ENCODE results near the gene S100A1. TPM values are rescaled to one million over a fixed set of nuclear protein-coding genes. Genes with fewer than 3 reads are reported as not detected.
"Not testable (repeated sequence)": the region's sequence is repeated elsewhere in the genome, so short reads cannot be mapped to it uniquely, and the experiment has no call there.

S100A1 gene
- 5.6 TPM for total RNA-seq

DNA sequence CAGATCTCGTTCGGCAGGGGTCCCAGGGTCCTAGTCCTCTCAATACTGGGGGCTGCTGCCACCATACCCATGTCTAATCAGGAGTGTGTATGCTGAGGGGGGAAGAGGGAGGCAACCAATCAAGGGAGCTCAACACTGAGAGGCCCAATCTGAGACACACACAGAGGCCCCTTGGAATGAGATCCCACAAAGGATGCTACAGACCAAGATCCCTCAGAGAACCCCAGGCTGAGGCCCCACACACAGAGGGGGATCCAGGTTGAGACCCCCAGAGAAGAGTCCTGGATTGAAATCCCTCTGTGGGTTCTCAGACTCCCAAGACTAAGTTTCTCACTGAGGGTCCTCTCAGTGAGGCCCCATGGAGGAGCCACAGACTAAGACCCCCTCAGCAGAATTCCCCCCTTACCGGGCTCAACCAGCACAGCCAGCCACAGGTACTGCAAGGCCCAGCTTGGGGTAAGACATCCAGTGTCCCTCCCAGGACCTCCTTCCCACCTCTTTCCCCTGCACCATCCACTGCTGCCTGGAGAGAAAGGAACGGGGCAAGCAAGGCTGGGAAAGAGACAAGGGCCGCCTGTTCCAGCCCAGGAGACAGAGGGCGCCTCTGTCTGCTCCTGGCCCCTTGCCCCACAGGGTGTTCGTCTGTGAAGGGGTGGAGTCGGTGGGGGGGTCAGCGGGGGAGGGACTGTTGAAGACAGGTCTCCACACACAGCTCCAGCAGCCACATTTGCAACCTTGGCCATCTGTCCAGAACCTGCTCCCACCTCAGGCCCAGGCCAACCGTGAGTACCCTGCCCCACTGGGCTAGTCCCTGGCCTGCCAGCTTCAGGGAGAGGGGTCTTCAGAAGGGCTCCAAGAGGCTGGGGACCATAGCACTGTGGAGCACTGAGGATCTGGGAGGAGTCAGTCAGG is at the start of gene S100A1:
Gene S100A1, plus strand, starts transcription at position 720 of the 912 bp plus-strand sequence. CDS start 2,088 bp downstream, outside the sequence.
- DNase-seq = no peak

DNA sequence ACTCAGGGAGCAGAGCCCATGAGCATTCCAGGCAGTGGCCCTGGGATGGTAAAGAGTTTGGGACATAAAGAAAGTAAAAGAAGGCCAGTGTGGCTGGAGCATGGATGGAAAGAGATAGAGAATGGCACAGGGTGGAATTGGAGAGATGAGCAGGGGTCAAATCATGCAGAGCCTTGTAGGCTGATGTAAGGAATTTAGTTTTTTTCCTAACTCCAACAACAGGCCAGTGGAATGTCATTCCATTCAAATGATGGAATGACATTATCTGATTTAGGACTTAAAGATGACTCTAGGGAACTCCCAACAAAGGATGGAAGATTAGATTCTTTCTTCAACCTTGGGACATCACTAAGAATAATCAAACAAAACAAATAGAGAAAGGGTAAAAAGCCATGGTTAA is 49.7 kb upstream of the S100A1 start:
- no peak for DNase-seq

DNA sequence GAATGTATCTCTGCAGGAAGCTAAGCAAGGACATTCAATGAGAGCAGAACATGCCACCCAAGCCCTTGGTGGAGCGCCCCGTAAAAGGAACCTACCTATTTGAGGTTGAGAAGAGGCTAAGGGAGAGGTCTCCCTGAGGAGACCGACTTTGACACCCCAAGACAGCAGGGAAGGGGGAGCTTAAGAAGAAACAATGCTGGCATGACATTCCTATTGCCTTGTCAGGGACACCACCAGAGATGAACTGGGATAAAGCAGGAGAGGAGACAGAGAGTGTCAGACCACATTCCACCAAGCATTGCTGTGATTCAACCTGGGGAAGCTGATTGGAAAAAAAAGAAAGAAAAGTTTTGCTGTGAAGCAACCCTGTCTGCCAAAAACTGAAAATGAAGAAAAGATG is 49.3 kb upstream of the S100A1 start:
- DNase-seq = no peak

DNA sequence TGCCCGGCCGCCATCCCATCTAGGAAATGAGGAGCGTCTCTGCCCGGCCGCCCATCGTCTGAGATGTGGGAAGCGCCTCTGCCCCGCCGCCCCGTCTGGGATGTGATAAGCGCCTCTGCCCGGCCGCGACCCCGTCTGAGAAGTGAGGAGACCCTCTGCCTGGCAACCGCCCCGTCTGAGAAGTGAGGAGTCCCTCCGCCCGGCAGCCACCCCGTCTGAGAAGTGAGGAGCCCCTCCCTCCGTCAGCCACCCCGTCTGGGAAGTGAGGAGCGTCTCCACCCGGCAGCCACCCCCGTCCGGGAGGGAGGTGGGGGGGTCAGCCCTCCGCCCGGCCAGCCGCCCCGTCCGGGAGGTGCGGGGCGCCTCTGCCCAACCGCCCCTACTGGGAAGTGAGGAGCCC is 45.4 kb upstream of the S100A1 start:
- DNase-seq = not testable (repeated sequence)

DNA sequence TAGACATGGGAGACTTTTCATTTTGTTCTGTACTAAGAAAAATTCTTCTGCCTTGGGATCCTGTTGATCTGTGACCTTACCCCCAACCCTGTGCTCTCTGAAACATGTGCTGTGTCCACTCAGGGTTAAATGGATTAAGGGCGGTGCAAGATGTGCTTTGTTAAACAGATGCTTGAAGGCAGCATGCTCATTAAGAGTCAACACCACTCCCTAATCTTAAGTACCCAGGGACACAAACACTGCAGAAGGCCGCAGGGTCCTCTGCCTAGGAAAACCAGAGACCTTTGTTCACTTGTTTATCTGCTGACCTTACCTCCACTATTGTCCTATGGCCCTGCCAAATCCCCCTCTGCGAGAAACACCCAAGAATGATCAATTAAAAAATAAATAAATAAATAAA is 44.7 kb upstream of the S100A1 start:
- DNase-seq = not testable (repeated sequence)

DNA sequence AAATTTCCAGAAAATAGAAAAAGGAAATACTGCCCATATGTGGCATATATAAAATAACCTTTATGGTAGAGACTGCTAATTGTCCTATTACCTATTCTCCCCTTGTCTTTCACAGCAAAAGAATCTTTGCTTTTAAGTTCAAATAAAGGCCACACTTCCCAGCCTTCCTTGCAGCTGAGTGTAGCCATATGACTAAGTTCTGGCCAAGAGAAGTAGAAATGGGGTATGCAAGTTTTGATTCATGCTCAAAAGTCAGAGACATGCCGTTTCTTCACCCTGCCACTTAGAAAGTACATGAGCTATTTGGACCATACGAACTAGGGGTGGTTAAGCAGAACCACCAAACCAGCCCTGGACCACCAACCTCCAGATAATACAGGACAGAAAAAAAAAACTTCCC is 44.3 kb upstream of the S100A1 start:
- DNase-seq = no peak

DNA sequence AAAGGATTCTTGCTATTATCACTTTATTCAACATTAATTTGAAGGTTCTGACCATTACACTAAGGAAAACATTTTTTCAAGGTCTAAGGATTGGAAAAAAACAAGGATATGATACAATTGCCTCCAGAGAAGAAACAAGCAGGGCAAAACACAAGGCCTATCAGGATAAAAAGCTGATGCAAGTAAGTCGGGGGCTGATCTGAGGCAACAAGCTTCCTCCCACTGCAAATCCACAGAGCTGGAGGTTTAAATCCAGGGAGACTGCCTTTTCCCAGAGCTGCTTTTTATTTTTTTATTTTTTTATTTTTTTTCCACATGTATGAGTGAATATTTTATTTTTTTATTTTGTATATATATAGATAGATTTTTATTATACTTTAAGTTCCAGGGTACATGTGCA is 43.2 kb upstream of the S100A1 start:
- no peak for DNase-seq

DNA sequence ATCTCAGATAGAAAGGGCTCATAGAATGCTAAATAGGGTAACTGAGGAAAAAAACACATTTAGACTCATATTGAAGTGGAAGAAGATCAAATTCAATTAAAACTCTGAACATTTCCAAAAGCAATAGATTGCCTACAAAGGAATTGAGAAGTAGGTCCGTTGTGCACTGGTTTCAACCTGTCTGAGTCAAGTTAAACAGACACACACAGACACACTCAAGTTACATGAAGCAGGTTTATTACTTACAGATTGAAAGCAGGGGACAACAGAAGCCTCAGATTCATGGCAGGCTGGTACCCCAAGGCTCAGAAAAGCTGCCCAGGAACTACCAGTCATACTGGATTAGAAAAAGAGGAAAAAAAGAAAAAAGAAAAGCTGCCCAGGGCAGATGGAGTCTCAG is 41.9 kb upstream of the S100A1 start:
- no peak for DNase-seq

DNA sequence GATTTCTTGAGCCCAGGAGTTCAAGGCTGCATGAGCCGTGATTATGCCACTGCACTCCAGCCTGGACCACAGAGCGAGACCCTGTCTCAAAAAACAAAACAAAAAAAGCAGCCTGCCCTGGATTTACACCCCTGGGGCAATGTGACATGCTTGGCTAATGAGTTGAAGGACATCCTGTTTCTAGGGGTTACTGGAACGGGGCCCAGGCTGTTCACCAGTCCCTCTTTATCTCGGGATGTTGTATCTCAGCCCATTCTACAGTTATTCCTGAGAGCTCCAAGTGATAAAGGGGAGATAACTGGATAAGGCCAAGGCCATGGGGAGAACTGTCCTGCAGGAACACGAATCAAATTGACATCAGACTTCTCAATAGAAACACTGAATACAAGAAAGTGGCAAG is 40.9 kb upstream of the S100A1 start:
- DNase-seq = no peak

DNA sequence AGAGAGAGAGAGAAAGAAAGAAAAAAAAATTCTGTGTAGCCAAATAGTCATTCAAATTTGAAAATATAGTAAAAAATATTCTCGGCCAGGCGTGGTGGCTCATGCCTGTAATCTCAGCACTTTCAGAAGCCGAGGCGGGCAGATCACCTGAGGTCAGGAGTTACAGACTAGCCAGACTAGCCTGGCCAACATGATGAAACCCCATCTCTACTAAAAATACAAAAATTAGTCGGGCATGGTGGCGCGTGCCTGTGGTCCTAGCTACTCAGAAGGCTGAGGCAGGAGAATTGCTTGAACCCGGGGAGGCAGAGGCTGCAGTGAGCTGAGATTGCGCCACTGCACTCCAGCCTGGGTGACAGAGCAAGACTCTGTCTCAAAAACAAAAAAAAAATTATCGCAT is 40.2 kb upstream of the S100A1 start:
- not testable (repeated sequence) for DNase-seq

DNA sequence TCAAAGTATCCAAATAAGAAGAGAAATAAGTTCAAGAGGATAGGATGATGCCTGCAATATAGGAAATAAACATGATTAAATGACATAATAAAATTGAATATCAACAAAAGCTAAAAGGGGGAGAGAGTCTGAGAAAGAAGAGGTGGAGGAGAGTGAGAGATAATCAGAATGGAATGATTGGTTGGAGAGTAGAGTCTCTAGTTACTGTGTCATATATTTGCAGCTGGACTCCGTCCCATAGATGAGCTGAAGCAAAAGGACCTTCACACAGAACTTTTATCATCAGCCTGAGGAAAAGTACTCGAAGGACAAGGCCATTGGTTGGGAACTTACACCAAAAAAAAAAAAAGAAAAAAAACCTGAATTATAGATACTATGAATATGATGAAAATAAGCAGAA is 39.8 kb upstream of the S100A1 start:
- no peak for DNase-seq

DNA sequence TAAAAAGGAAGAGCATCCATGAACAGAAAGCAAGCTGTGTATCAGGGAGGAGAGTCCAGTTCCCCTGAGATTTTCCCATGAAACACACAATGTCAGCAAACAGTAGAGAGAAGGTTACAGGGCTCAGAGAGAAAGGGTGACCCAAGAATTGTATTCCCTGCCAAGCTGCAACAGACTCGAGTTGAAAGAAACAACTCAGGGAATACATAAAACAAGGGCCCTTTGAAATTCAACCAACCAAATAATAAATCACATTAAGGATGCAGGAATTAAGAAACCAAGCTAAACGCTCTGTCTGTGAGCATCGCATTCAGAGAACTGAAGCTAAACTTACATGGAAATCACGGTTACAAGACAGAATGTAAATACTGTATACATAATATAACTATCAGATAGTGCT is 35.5 kb upstream of the S100A1 start:
- no peak for DNase-seq

DNA sequence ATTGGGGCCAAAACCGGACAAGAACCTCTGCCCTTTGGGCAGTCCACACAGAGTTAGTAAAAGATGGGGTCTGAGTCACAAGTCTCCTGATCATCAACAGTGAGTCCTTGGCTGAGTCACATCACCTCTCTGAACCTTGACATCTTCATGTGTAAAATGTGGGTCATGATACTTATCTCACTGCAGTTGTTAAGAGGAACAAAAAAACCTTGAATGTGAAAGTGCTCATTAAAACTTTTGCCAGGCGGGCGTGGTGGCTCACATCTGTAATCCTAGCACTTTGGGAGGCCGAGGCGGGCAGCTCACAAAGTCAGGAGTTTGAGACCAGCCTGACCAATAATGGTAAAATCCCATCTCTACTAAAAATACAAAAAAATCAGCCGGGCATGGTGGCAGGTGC is 31.0 kb upstream of the S100A1 start:
- DNase-seq = no peak

DNA sequence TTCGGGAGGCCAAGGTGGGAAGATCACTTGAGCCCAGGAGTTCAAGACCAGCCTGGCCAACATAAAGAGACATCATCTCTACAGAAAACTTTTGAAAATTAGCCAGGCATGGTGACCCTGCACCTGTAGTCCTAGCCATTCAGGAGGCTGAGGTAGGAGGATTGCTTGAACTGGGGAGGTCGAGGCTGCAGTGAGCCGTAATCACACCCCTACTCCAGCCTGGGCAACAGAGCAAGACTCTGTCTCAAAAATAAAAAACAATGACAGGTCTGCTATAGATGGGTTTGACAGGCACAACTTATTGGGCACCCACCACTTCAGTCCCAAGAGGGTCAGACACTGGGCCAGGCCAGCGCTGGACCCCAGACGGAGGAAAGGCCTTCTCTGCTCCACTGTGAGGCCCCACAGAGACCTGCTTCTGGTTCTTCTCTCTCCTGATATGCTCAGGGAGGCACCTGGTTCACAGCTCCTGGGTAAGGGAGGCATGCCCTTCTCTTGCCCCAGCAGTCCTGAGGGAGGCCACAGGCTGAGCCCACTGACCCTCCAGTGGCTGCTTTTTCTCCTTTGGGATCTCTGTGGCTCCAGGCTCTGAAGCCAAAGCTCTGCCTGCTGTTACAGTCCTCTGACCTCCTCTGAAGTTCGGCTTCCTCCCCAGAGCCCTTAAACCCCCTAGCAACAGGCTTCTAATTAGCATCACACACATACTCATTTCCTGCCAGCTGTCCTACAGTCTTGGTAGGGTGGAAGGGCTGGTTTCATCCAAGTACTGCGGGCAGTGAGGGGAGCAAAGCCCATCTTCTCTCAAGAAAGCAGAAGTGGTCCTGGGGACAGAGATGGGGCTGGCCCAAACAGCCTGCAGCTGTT is 29.7 kb upstream of the S100A1 start:
- peak; percentile 36 for DNase-seq

DNA sequence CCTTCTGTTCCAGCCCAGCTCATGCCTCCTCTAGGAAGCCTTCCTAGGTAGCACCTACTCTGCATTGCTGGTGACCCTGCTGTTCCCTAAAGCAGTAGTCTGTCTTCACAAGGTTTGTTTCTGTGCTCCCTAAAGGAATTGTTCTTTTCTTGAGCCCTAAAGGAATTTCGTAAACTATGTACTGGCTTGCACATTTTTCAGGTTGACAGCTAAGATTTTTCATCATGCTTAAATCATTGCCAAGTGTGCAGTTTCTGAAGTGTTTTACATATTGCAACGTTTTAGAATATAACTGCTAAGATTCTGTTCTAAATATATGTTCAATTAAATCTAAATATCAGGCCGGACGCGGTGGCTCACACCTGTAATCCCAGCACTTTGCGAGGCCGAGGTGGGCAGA is 28.4 kb upstream of the S100A1 start:
- no peak for DNase-seq

DNA sequence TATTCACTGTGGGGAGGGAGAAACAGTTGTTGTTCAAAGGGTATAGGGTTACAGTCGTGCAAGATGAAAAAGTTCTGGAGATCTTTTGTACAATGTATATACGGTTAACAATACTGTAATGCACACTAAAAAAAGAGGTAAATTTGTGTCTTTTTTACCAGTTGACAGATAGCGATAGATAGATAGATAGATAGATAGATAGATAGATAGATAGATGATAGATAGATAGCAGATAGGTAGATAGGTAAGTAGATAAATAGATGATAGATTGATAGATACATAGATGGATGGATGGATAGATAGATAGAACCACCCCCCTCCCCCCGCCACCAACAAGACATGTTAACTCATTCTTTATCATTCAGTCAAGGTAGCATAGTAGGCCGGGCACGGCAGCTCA is 25.5 kb upstream of the S100A1 start:
- DNase-seq = no peak

DNA sequence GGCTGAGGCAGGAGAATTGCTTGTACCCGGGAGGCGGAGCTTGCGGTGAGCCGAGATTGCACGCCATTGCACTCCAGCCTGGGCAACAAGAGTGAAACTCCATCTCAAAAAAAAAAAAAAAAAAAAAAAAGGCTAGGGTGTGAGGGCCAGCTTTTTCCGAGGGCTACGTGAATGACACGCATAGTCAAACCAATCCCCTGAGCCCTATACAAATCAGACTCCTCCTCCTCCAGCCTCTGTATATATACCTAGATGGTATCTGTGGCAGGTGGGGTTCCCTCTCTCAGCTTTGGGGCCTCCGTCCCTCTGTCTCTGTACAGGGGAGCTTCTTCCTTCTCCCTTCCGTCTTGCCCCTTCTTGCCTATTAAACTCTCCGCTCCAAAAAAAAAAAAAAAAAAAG is 22.0 kb upstream of the S100A1 start:
- no peak for DNase-seq

DNA sequence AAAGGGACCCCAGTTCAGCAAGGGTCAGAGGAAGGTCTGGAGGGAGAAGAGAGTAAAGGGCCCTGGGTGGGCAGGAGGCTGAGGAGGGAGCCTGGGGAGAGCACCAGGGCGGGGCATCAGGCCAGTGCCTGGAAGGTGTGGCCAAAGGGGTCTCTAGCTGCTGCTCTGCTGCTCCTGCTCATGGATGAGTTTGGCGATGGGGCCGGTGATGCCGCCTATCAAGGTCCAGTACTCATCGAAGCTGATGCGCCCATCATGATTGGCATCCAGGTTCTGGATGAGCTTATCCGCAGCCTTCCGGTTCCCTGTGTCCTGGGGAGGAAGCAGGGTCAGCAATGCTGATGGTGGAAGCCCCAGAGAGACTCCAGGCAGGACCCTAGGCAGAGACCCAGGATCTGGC is 20.9 kb upstream of the S100A1 start:
- no peak for DNase-seq

DNA sequence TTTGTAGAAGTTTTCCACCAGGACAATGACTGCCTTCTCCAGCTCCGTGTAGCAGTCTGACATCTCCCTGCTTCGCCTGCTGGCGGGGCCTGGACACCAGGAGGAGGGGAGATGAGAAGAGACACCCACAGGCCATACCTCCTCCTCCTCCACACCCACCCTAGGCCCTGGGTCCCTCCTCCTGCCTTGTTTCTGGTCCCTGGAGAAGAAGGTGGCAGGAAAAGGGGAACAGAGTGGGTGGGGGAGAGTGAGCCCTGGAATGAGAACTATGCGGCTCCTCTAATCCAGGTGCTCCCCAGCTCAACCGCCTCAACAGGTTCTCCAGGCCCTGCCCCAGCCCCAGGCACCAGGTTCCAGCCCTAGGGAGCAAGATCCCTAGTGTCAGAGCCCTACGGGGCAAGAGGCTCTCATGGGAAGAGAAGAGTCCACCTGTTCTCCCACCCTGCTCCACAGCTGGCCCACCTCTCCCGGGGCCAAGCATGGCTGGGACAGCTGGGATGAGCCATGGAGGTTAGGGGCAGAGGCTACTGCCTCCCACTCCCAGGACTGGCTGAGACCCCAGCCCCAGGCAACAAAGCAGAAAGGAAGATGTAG is 20.0 kb upstream of the S100A1 start:
- no peak for DNase-seq

DNA sequence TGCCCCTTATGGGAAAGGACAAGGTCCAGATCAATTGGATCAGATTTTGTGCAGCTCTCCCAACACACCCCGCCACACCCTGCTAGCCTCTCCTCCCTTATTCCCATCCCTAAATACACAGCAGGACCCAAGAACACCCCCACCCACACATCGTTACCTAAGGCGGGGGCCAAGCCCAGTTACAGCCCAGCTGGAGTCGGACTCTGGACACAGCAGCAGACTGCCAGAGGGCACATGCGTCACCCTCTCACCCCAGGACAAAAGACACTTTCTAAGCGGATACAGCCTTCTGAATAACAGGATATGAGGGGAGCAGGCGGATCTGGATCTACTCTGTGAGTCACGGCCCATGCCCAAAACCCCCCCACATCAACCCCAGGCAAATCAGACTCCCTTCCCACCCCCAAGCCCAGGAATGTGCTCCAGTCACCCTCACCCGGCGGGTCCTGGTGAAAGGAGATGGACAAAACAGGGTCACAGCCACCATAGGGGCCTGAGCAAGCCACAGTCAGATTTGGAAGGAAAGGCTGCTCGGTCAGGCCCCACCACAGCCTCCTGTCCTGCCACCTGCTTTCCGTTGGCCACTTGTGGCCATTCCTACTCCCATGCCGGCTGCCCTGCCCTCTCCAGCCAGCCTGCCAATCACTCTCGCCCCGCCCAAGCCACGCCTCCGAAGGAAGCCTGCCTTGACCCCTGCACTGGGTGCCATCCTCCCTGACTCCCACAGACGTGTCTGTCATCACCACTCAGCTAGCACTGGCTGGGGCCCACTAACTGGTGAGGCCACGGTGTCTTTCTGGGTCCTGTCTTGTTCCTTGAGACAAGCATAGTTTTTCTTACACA is 19.3 kb upstream of the S100A1 start:
- DNase-seq = peak; percentile 57

DNA sequence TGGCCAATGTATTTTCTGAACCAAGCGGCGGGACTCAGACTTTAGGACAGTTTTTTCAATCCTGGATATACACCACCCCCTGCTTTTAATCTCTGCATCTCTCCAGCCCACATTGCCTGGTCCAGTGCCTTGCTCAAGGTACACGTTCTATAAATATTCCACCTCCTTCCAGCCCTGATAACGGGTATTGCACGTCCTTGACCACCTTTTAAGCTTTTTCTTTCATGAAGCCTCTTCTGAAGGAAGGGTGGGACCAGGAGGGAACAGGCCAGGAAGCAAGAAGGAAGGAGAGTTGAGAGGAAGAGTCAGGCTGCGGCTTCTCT is 18.7 kb upstream of the S100A1 start:
- DNase-seq = no peak

DNA sequence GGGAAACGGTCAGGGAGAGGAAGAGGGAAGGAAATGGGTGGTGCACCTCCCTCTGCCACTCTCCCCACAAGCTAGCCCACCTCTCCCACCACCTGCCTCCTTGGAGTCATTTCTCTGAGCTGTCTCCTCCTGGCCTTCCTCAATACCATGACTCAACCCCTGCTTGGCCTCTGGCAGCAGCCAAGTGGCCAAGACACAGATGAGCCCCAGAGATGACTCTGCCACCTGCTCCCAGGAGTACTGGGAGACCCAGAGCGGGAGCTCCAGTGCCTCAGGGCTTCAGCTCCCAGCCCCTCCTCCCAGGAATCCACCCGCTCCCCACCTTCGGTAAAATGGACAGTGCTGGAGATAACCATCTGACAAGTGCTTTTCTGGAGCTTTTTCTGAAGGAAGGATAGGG is 17.9 kb upstream of the S100A1 start:
- DNase-seq = no peak
